IPS-15b (cell line): Measurements from ENCODE around the gene POTEI.
"Not testable (repeated sequence)": the region's sequence is repeated elsewhere in the genome, so short reads cannot be mapped to it uniquely, and the experiment has no call there.

Source experiments
- H3K27me3 ChIP-seq: one replicate; pipeline ENCODE4 v1.6.1; 2013; ENCODE audit warnings: low read length; ENCODE audit not compliant: control insufficient read depth, insufficient read depth
- H3K36me3 ChIP-seq: one replicate; pipeline ENCODE4 v1.6.1; 2013; ENCODE audit warnings: low read length; ENCODE audit not compliant: control insufficient read depth, insufficient read depth
- H3K4me1 ChIP-seq: one replicate; pipeline ENCODE4 v1.6.1; 2013; ENCODE audit warnings: mild to moderate bottlenecking, low read length; ENCODE audit not compliant: control insufficient read depth, insufficient read depth
- H3K4me3 ChIP-seq: one replicate; pipeline ENCODE4 v1.5.1; 2013; ENCODE audit warnings: low read depth, low read length
- H3K9ac ChIP-seq: one replicate; pipeline ENCODE4 v1.6.1; 2013; ENCODE audit warnings: low read depth, mild to moderate bottlenecking, low read length
- H3K9me3 ChIP-seq: one replicate; pipeline ENCODE4 v1.6.1; 2013; ENCODE audit warnings: mild to moderate bottlenecking, low read length; ENCODE audit not compliant: control insufficient read depth, insufficient read depth

The POTEI gene

DNA sequence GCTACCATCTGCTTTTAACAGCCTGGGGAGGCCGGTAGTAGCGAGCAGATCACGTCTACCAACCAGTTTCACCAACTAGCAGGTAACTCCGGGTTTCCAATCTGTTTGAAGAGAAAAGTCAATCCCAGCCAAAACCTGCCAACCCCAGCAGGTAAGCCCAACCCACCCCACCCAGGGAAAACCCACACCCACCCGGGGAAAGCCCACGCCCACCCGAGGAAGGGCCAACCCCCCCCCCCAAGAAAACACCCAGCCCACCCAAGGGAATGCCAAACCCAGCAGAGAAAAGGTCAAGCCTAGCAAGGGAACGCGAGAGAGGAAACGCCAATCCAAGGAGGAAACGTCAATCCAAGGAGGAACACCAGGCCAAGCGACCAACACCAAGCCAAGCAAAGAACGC is at the start of gene POTEI:
POTEI (minus strand) TSS at position 101 of the 400 bp plus-strand sequence; CDS start at position 8, 93 bp downstream.
- H3K36me3 ChIP-seq, H3K27me3 ChIP-seq, H3K4me3 ChIP-seq, H3K9ac ChIP-seq, H3K9me3 ChIP-seq, H3K4me1 ChIP-seq: not testable (repeated sequence)

- not testable (repeated sequence) for H3K27me3 ChIP-seq, H3K9me3 ChIP-seq, H3K4me3 ChIP-seq, H3K9ac ChIP-seq, H3K4me1 ChIP-seq, H3K36me3 ChIP-seq
Measured at GRCh38 chr2:130556441-130556840, 47.3 kb upstream of the POTEI start.

DNA sequence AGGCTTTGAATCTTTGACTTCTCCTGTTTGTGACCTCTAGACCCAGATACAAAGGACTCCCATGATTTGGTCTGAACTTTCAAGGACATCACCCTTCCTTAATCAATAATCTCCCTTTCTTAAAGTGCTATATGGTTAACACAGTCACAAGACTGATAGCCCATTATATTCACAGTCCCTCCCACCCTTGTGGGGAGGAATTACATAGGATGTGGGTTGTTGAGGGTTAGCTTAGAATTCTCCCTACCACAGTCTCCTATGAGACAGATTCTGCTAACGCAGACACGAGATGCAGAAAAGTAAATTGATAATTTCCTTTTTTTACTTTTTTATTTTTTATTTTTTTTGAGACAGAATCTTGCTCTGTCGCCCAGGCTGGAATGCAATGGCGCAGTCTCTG is 45.0 kb upstream of the POTEI start:
- H3K4me3 ChIP-seq, H3K9me3 ChIP-seq, H3K9ac ChIP-seq, H3K36me3 ChIP-seq, H3K27me3 ChIP-seq, H3K4me1 ChIP-seq: not testable (repeated sequence)

GRCh38 chr2:130549475-130549874 is 40.3 kb upstream of the POTEI start:
- not testable (repeated sequence) for H3K27me3 ChIP-seq, H3K4me1 ChIP-seq, H3K4me3 ChIP-seq, H3K36me3 ChIP-seq, H3K9ac ChIP-seq, H3K9me3 ChIP-seq

GRCh38 chr2:130548418-130548817 is 39.3 kb upstream of the POTEI start:
- H3K4me1 ChIP-seq, H3K36me3 ChIP-seq, H3K9me3 ChIP-seq, H3K4me3 ChIP-seq, H3K9ac ChIP-seq, H3K27me3 ChIP-seq: not testable (repeated sequence)

DNA sequence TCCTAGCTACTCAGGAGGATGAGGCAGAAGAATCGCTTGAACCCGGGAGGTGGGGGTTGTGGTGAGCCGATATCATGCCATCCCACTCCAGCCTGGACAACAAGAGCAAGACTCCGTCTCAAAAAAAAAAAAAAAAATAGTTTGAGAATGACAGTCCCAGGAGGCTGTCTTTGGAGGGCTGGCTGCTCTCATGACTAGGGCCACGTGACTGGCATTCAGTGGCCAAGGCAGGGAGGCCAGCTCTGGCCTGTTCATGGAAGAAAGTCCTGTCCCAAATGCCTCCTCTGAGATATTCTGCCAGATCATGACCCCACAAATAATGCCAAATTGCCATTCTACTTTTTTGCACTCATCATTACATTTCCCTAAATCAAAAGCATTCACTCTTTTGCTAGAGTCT is 35.9 kb upstream of the POTEI start:
- H3K27me3 ChIP-seq, H3K4me1 ChIP-seq, H3K36me3 ChIP-seq, H3K9ac ChIP-seq, H3K4me3 ChIP-seq, H3K9me3 ChIP-seq: not testable (repeated sequence)

GRCh38 chr2:130543785-130544528 is 34.8 kb upstream of the POTEI start:
- H3K4me1 ChIP-seq, H3K4me3 ChIP-seq, H3K9me3 ChIP-seq, H3K9ac ChIP-seq, H3K36me3 ChIP-seq, H3K27me3 ChIP-seq: not testable (repeated sequence)

- H3K4me1 ChIP-seq, H3K9ac ChIP-seq, H3K9me3 ChIP-seq, H3K36me3 ChIP-seq, H3K27me3 ChIP-seq, H3K4me3 ChIP-seq: not testable (repeated sequence)
Measured at GRCh38 chr2:130542789-130543188, 33.7 kb upstream of the POTEI start.

GRCh38 chr2:130538271-130538670 is 29.1 kb upstream of the POTEI start:
- H3K4me3 ChIP-seq, H3K27me3 ChIP-seq, H3K4me1 ChIP-seq, H3K9me3 ChIP-seq, H3K9ac ChIP-seq, H3K36me3 ChIP-seq: not testable (repeated sequence)

DNA sequence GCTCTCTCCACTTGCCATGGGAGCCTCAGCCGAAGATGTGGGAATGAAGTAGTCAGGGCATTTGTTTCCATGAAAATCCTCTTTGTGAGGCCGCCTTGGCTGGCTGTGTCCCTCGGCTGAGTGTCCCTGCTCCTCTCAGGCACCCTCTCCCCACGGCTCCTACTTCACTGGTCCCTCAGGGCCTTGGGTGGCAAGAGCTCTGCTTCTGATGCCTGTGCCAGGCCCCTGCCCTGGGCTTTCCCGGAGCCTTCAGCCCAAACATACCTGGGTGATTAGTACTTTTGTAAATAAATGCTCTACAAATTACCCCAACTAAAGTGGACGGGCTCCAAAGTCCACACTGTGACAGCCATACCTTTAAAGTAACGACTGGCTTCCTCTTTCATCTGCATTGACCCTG is 27.5 kb upstream of the POTEI start:
- H3K9ac ChIP-seq, H3K9me3 ChIP-seq, H3K36me3 ChIP-seq, H3K4me1 ChIP-seq, H3K27me3 ChIP-seq, H3K4me3 ChIP-seq: not testable (repeated sequence)

GRCh38 chr2:130531672-130532071 is 22.5 kb upstream of the POTEI start:
- not testable (repeated sequence) for H3K4me1 ChIP-seq, H3K9me3 ChIP-seq, H3K9ac ChIP-seq, H3K27me3 ChIP-seq, H3K4me3 ChIP-seq, H3K36me3 ChIP-seq

DNA sequence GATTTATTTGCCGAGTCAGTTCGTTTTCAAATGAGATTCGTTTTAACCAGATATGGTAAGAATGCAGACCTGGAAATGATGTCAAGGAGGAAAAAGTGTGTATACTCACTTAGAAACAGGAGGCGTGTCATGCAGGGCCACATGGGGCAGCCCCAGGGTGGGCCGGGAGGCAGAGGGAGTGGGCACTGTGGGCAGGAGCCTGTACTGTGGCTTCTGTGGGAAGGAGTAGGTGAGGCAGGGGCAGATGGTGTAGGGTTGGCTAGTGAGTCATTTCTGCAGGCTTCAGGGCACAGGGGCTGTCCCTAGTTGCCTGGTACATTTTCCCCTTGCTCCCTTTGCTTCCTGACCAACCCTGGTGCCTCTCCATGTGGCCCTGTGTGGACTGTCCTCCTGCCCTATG is 22.1 kb upstream of the POTEI start:
- not testable (repeated sequence) for H3K36me3 ChIP-seq, H3K4me3 ChIP-seq, H3K9me3 ChIP-seq, H3K27me3 ChIP-seq, H3K4me1 ChIP-seq, H3K9ac ChIP-seq

DNA sequence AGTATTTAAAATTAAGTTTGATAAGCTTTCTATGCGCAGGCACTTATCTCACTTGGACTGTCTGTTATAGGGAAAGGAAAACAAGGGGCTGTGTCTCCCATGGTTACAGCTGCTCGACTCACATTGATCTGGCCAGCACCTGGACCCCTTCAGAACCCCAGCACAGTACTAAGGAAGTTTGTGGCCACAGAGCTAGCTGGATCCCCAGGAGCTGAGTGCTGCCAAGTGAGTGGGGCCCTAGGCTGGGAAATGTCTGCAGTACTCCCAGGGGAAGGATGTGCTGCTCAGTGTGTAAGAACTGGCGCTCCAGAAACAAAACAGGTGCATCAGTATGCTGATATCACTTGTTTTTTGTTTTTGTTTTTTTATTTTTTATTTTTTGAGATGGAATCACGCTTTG is 21.1 kb upstream of the POTEI start:
- H3K9ac ChIP-seq, H3K9me3 ChIP-seq, H3K36me3 ChIP-seq, H3K4me3 ChIP-seq, H3K27me3 ChIP-seq, H3K4me1 ChIP-seq: not testable (repeated sequence)
